Breast epithelium (tissue), 4 donors: ENCODE data around the gene OTOF. TPM values are rescaled to one million over a fixed set of nuclear protein-coding genes. Genes with fewer than 3 reads are reported as not detected.

Source experiments
- DNase-seq, 2 donors: peaks; one replicate each; pipeline ENCODE4 v3.0.0-alpha.2; 2019; ENCODE audit warnings: low spot score in 2 of 2
- H3K27ac ChIP-seq, 2 donors: fragments of 200-600 bp; sonication (generic) in 1 of 2; one replicate each; pipeline ENCODE4 v1.5.1; 2016 to 2019; ENCODE audit warnings: mild to moderate bottlenecking in 1 of 2
- H3K27me3 ChIP-seq, 2 donors: fragments of 200-600 bp; sonication (generic) in 1 of 2; one replicate each; pipeline versions ENCODE4 v1.5.1 to v1.6.0; 2017 to 2019; ENCODE audit warnings: control low read depth in 1 of 2, mild to moderate bottlenecking in 1 of 2
- H3K36me3 ChIP-seq: fragments of 200-600 bp; one replicate; pipeline ENCODE4 v1.5.1; 2019
- H3K4me1 ChIP-seq, 2 donors: fragments of 200-600 bp; sonication (generic); one replicate each; pipeline ENCODE4 v1.5.1; 2016 to 2019; ENCODE audit warnings: control low read depth in 1 of 2
- H3K4me3 ChIP-seq, 3 donors: fragments of 200-600 bp; sonication (generic); 1 replicate in 2 of 3; 2 replicates in 1 of 3; pipeline ENCODE4 v1.5.1; 2016 to 2019; ENCODE audit warnings: mild to moderate bottlenecking in 3 of 3, moderate library complexity in 2 of 3
- H3K9me3 ChIP-seq, 2 donors: fragments of 200-600 bp; sonication (generic) in 1 of 2; one replicate each; pipeline ENCODE4 v1.5.1; 2016 to 2019; ENCODE audit warnings: control low read depth in 1 of 2
- POLR2A ChIP-seq: fragments of 450-650 bp; IDR thresholded peaks from one replicate; pipeline ENCODE4 v1.6.1; 2016; ENCODE audit warnings: antibody characterized with exemption, mild to moderate bottlenecking, moderate library complexity
- POLR2AphosphoS5 ChIP-seq, 3 donors: sonication (generic); formaldehyde crosslinking; IDR thresholded peaks; one replicate each; pipeline ENCODE4 v1.6.1; 2017; ENCODE audit warnings: antibody characterized with exemption in 3 of 3
- intact Hi-C: fragments of 100-400 bp; cut with DNase I; formaldehyde crosslinking; loops from one replicate; pipeline ENCODE4 v1.15.1; 2023; ENCODE audit warnings: low total_unique reads
- total RNA-seq, 3 donors: library from RNA; depleted of rRNA; stranded (reverse); fragments of >200 nt; gene quantifications; one replicate each; pipeline ENCODE4 v1.1.0, GENCODE V29; 2016
- TF ChIP-seq, protein P1 (sequence below), 3 donors: fragments of 450-650 bp; IDR thresholded peaks; one replicate each; pipeline ENCODE4 v1.5.1; 2016 to 2017; ENCODE audit warnings: antibody characterized with exemption in 3 of 3, mild to moderate bottlenecking in 3 of 3, moderate library complexity in 3 of 3

Gene OTOF
- total RNA-seq, 3 donors from 2014 or later: 0.15 to 0.33 (median 0.32) TPM

DNA sequence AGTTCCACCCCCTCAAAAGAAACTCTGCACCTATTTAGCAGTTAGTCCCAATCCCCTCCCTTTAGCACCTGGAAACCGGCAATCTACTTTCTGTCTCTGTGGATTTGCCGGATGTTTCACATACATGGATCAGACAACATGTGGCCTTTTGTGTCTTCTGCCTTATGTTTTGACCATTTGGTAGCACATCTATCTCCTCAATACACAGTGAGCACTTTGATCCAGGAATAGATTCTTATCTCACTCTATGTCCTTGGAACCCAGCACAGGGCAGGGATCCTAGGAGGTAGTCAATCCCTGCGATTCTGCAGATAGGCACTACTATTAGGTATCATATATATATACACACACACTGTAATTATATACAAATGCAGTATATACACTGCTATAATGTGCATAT lies 3.8 kb upstream of the OTOF start:
- TF ChIP-seq POLR2AphosphoS5 (IDR thresholded peaks at IDR 0.05) (no peak), POLR2A (no peak)
- TF ChIP-seq, protein P1, sequence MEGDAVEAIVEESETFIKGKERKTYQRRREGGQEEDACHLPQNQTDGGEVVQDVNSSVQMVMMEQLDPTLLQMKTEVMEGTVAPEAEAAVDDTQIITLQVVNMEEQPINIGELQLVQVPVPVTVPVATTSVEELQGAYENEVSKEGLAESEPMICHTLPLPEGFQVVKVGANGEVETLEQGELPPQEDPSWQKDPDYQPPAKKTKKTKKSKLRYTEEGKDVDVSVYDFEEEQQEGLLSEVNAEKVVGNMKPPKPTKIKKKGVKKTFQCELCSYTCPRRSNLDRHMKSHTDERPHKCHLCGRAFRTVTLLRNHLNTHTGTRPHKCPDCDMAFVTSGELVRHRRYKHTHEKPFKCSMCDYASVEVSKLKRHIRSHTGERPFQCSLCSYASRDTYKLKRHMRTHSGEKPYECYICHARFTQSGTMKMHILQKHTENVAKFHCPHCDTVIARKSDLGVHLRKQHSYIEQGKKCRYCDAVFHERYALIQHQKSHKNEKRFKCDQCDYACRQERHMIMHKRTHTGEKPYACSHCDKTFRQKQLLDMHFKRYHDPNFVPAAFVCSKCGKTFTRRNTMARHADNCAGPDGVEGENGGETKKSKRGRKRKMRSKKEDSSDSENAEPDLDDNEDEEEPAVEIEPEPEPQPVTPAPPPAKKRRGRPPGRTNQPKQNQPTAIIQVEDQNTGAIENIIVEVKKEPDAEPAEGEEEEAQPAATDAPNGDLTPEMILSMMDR (IDR thresholded peaks at IDR 0.05): no peak
- no peak overlapping the region for H3K4me3 ChIP-seq
- H3K27me3 ChIP-seq: no peaks in the 10 kb centered on the region
- no peak overlapping the region for H3K27ac ChIP-seq
- no peaks in the 10 kb centered on the region for H3K4me1 ChIP-seq
- DNase-seq: no peak
- H3K36me3 ChIP-seq: no peaks in the 10 kb centered on the region
- H3K9me3 ChIP-seq: no peaks in the 10 kb centered on the region
- intact Hi-C loops: no loop called here

DNA sequence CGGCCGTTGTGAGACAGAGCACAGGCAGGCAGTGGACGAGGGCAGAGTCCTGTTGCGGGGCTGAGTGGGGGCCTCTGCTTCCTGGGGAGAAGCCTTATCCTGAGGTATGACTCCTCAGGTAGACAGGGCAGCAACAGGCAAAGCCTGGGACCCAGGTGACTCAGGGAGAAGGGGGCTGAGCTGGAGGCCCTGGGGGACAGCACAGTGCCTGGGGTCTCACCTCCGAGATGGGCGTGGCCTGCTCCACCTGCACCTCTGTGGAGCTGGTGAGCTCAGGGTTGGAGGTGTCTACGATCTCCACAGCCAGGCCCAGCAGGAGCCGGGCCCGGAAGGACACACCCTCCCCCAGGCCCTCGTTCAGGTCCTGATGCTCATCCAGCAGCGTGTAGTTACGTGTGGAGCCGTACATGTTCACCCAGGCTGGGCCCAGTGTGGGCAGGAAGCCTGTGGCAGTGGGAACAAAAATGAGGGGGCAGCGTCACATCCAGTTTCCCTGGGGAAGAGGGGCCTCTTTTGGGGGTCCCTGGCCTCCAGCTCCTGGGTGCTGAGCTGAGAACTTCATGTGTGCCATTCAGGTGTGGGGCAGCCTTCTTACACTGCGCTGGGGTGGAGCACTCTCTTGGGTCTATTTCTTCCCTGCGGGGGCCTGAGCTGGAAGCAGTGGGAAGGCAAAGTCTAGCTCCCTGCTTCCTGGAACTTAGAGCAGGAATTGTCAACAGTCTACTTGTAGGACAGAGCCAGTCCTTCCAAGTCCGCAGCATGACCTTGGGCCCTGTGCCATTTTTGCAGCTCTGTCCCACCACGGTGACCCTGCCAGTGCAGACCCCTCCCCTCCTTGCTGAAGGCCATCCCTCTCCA lies 2.9 kb upstream of the OTOF start:
- no peak for TF ChIP-seq POLR2AphosphoS5 (IDR thresholded peaks at IDR 0.05)
- no peak for TF ChIP-seq POLR2A
- TF ChIP-seq, protein P1 (IDR thresholded peaks at IDR 0.05): no peak
- Histone ChIP-seq H3K36me3 (no peaks in the 10 kb centered on the region), H3K4me3 (no peak overlapping the region), H3K4me1 (no peaks in the 10 kb centered on the region), H3K27ac (no peak overlapping the region), H3K27me3 (no peaks in the 10 kb centered on the region), H3K9me3 (no peaks in the 10 kb centered on the region)
- intact Hi-C loops: no loop called here
- no peak for DNase-seq

GRCh38 chr2:26479789-26480565 lies 2.1 kb upstream of the OTOF start:
- TF ChIP-seq, protein P1 (IDR thresholded peaks at IDR 0.05): no peak
- TF ChIP-seq POLR2A: no peak
- TF ChIP-seq POLR2AphosphoS5 (IDR thresholded peaks at IDR 0.05): no peak
- intact Hi-C loops: no loop called here
- Histone ChIP-seq H3K4me3 (no peak overlapping the region), H3K9me3 (no peaks in the 10 kb centered on the region), H3K36me3 (no peaks in the 10 kb centered on the region), H3K4me1 (no peaks in the 10 kb centered on the region), H3K27me3 (no peaks in the 10 kb centered on the region), H3K27ac (no peak overlapping the region)
- no peak for DNase-seq

- TF ChIP-seq, protein P1 (IDR thresholded peaks at IDR 0.05): no peak
- no peak for TF ChIP-seq POLR2AphosphoS5 (IDR thresholded peaks at IDR 0.05)
- no peak for TF ChIP-seq POLR2A
- Histone ChIP-seq H3K27me3 (no peaks in the 10 kb centered on the region), H3K4me3 (no peak overlapping the region), H3K9me3 (no peaks in the 10 kb centered on the region), H3K27ac (no peak overlapping the region), H3K36me3 (no peaks in the 10 kb centered on the region), H3K4me1 (no peaks in the 10 kb centered on the region)
- intact Hi-C loops: no loop called here
- no peak for DNase-seq
Measured at GRCh38 chr2:26479131-26479788, 1.3 kb upstream of the OTOF start.
